ENCODE measurements around the gene NEB.

DNA sequence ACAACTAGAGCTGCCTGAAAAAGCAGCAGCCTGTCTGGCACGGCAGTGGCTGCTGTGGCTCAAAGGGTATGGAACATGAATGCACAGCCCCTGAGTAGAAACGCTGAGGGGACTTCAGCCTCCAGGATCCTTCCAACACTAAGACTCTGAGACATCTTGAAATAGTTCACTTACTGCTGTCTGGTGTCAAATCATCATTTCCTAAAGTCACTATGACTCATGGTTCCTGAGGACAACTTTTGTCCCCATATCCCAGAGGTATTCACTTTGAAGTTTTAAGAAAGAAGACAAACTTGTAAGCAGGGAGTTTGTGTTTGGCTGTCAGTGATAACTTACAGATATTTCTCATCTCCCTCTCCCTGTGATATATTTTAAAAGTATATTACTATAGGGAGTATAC, 33.3 kb upstream of the NEB start:
- no peak for TF ChIP-seq POLR2A (IDR thresholded peaks at IDR 0.05)
- TF ChIP-seq, protein P1, sequence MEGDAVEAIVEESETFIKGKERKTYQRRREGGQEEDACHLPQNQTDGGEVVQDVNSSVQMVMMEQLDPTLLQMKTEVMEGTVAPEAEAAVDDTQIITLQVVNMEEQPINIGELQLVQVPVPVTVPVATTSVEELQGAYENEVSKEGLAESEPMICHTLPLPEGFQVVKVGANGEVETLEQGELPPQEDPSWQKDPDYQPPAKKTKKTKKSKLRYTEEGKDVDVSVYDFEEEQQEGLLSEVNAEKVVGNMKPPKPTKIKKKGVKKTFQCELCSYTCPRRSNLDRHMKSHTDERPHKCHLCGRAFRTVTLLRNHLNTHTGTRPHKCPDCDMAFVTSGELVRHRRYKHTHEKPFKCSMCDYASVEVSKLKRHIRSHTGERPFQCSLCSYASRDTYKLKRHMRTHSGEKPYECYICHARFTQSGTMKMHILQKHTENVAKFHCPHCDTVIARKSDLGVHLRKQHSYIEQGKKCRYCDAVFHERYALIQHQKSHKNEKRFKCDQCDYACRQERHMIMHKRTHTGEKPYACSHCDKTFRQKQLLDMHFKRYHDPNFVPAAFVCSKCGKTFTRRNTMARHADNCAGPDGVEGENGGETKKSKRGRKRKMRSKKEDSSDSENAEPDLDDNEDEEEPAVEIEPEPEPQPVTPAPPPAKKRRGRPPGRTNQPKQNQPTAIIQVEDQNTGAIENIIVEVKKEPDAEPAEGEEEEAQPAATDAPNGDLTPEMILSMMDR (IDR thresholded peaks at IDR 0.05): no peak
